Colonic mucosa (tissue), 4 donors: ENCODE data around the gene OR5L2. TPM values are rescaled to one million over a fixed set of nuclear protein-coding genes. Genes with fewer than 3 reads are reported as not detected.

Source experiments
- DNase-seq: peaks from one replicate; pipeline ENCODE4 v3.0.0-alpha.2; 2020
- H3K27ac ChIP-seq: fragments of 200-600 bp; one replicate; pipeline ENCODE4 v1.8.0; 2021
- H3K27me3 ChIP-seq: fragments of 200-600 bp; one replicate; pipeline ENCODE4 v1.8.0; 2021
- H3K36me3 ChIP-seq: fragments of 200-600 bp; one replicate; pipeline ENCODE4 v1.8.0; 2021
- H3K4me1 ChIP-seq: fragments of 200-600 bp; one replicate; pipeline ENCODE4 v1.8.0; 2021; ENCODE audit warnings: mild to moderate bottlenecking
- H3K4me3 ChIP-seq: fragments of 200-600 bp; one replicate; pipeline ENCODE4 v1.8.0; 2021
- H3K9ac ChIP-seq, 2 donors: one replicate each; pipeline ENCODE4 v1.7.0; 2013; ENCODE audit warnings: control low read depth in 2 of 2, low read depth in 2 of 2, low read length in 2 of 2
- H3K9me3 ChIP-seq: fragments of 200-600 bp; one replicate; pipeline ENCODE4 v1.8.0; 2021
- intact Hi-C: fragments of 100-400 bp; cut with DNase I; formaldehyde crosslinking; loops from one replicate; pipeline ENCODE4 v1.14.1; 2022
- total RNA-seq, 2 donors: library from RNA; stranded (reverse); fragmentation: NEBNext Ultra II Directional in 1 of 2; extraction: Animal tissue kit (Norgen Biotek cat#: 25700) in 1 of 2; gene quantifications; one replicate each; pipeline ENCODE4 v1.2.1, GENCODE V29; 2021
- TF ChIP-seq, protein P1 (sequence below): fragments of 200-600 bp; IDR thresholded peaks from one replicate; pipeline ENCODE4 v1.8.0; 2022; ENCODE audit warnings: antibody characterized with exemption, mild to moderate bottlenecking
- donor health status: healthy.
- donor health status: DM: no; HTN: no; CAD: no.
- donor health status: DM: no; HTN: no; CAD: no.

OR5L2 gene
- not detected for total RNA-seq

DNA sequence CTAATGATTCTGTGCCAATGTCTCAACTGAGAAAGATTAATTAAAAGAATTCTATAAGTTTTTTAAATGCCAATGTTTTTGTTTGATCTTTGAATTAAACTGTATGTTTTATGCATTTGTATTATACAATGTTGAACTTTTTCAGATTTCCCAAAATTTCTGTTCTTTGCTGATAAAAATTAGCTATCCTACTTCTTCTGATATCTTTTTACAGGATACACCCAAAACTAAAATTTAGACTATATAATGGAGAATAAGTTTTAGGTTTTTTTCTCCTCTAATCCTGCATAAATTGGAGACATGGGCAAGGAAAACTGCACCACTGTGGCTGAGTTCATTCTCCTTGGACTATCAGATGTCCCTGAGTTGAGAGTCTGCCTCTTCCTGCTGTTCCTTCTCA lies at the start of gene OR5L2:
OR5L2 (plus strand) TSS at position 301 of the 400 bp plus-strand sequence; CDS start at position 301, 0 bp downstream.
- no peak within 1 kb of the TSS for H3K27ac ChIP-seq
- H3K36me3 ChIP-seq, result no peaks in the 10 kb centered on the region
- no peaks in the 10 kb centered on the region for H3K9me3 ChIP-seq
- H3K4me1 ChIP-seq, result no peaks in the 10 kb centered on the region
- intact Hi-C loops, result no loop called here
- TF ChIP-seq, protein P1, sequence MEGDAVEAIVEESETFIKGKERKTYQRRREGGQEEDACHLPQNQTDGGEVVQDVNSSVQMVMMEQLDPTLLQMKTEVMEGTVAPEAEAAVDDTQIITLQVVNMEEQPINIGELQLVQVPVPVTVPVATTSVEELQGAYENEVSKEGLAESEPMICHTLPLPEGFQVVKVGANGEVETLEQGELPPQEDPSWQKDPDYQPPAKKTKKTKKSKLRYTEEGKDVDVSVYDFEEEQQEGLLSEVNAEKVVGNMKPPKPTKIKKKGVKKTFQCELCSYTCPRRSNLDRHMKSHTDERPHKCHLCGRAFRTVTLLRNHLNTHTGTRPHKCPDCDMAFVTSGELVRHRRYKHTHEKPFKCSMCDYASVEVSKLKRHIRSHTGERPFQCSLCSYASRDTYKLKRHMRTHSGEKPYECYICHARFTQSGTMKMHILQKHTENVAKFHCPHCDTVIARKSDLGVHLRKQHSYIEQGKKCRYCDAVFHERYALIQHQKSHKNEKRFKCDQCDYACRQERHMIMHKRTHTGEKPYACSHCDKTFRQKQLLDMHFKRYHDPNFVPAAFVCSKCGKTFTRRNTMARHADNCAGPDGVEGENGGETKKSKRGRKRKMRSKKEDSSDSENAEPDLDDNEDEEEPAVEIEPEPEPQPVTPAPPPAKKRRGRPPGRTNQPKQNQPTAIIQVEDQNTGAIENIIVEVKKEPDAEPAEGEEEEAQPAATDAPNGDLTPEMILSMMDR, result no peak
- DNase-seq, result no peak
- H3K4me3 ChIP-seq, result no peak within 1 kb of the TSS
- no peaks in the 10 kb centered on the region for H3K27me3 ChIP-seq
- H3K9ac ChIP-seq, result no peak within 1 kb of the TSS

DNA sequence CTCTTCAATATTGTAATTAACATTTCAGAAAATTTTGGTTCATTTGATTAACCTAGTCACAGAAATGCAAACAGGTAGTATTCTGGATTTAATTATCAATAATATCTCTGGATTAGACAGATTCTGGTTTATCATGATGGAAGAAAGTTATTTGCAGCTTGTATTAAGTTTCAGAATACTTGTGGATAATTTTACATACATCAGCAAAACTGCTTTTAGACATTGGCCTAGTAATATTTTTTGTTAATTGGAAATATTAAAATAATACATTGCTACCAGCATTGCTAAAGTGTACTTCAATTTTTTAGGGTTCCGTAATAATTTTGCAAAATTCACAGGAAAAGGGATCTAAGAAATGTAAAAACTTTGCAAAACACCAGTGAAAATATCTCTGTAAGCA lies 35.4 kb upstream of the OR5L2 start:
- intact Hi-C loops, result no loop called here
- DNase-seq, result no peak
- TF ChIP-seq, protein P1, result no peak

DNA sequence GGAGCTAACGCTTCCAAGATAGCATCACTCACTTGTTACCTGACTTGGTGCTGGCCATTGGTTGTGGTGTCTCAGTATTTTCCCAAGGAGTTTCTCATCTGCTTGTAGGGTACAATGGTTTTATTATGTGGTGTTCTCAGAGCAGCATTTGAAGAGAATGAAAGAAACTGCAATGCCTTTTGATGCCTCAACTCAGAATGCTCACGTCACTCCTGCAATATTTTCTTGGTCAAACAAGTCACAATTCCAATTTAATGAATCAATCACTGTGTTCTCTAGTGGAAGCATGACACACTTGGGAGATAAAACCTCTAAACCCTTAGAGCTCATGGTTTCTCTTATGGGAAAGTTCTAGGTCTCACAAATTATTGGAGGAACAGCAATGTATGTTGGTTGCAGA lies 33.7 kb upstream of the OR5L2 start:
- Histone ChIP-seq H3K4me3 (no peak overlapping the region), H3K9me3 (no peaks in the 10 kb centered on the region), H3K27ac (no peak overlapping the region), H3K27me3 (no peaks in the 10 kb centered on the region), H3K9ac (no peak overlapping the region), H3K36me3 (no peaks in the 10 kb centered on the region), H3K4me1 (no peaks in the 10 kb centered on the region)
- TF ChIP-seq, protein P1, result no peak
- no peak for DNase-seq
- intact Hi-C loops, result no loop called here

More for the DNA sequence above, 35.4 kb upstream of the OR5L2 start:
- Histone ChIP-seq H3K9me3 (no peaks in the 10 kb centered on the region), H3K9ac (no peak overlapping the region), H3K27me3 (no peaks in the 10 kb centered on the region), H3K4me3 (no peak overlapping the region), H3K27ac (no peak overlapping the region), H3K36me3 (no peaks in the 10 kb centered on the region), H3K4me1 (no peaks in the 10 kb centered on the region)

DNA sequence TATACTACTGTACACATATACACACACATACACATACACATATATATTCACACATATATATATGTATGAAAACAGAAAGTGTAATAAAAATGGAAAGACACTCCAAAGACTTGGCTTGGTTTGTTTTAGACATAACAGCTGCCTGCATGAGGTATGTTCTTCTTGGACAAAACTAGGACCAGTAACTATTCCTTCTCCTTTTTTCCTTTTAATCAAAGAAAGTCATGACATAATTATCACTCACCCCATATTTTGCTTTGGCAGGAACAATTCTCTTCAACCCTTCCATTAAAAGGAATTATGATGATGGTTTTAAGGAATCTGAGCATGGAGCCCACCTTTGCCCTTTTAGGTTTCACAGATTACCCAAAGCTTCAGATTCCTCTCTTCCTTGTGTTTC lies 31.8 kb upstream of the OR5L2 start, which contains the start of gene OR5D14:
OR5D14 (plus strand) TSS at position 301 of the 400 bp plus-strand sequence; CDS start at position 301, 0 bp downstream.
- TF ChIP-seq, protein P1, result no peak
- Histone ChIP-seq H3K9me3 (no peaks in the 10 kb centered on the region), H3K27me3 (no peaks in the 10 kb centered on the region), H3K9ac (no peak within 1 kb of the TSS), H3K27ac (no peak within 1 kb of the TSS), H3K4me1 (no peaks in the 10 kb centered on the region), H3K4me3 (no peak within 1 kb of the TSS), H3K36me3 (no peaks in the 10 kb centered on the region)
- intact Hi-C loops, result no loop called here
- no peak for DNase-seq

DNA sequence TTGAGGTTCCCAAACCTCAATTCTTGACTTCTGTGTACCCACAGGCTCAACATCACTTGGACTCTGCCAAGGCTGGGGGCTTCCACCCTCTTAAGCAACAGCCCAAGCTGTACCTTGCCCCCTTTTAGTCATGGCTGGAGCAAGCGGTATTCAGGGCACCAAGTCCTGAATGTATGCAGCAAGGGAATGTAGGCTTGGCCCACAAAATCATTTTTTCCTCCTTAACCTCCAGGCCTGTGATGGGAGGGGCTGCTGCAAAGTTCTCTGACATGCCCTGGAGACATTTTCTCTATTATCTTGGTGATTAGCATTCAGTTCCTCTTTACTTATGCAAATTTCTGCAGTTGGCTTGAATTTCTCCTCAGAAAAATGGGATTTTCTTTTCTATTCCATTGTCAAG lies 20.8 kb upstream of the OR5L2 start:
- Histone ChIP-seq H3K36me3 (no peaks in the 10 kb centered on the region), H3K4me1 (no peaks in the 10 kb centered on the region), H3K9me3 (no peaks in the 10 kb centered on the region), H3K27me3 (no peaks in the 10 kb centered on the region), H3K9ac (no peak overlapping the region), H3K27ac (no peak overlapping the region), H3K4me3 (no peak overlapping the region)
- TF ChIP-seq, protein P1, result no peak
- DNase-seq, result no peak
- intact Hi-C loops, result no loop called here
